Vagina (tissue), 2 donors: Measurements from ENCODE around the gene SNCA. TPM values are rescaled to one million over a fixed set of nuclear protein-coding genes. Genes with fewer than 3 reads are reported as not detected.

Experiments
- DNase-seq, 2 donors: peaks; one replicate each; pipeline ENCODE4 v3.0.0-alpha.2; 2017; ENCODE audit errors: extremely low spot score in 2 of 2
- H3K27ac ChIP-seq: fragments of 200-600 bp; sonication (generic); one replicate; pipeline ENCODE4 v1.5.1; 2019
- H3K27me3 ChIP-seq: fragments of 200-600 bp; sonication (generic); one replicate; pipeline ENCODE4 v1.5.1; 2019
- H3K36me3 ChIP-seq, 2 donors: fragments of 200-600 bp; sonication (generic); one replicate each; pipeline ENCODE4 v1.5.1; 2017 to 2019
- H3K4me1 ChIP-seq: fragments of 200-600 bp; sonication (generic); one replicate; pipeline ENCODE4 v1.5.1; 2019
- H3K4me3 ChIP-seq, 2 donors: fragments of 200-600 bp; sonication (generic); 1 replicate in 1 of 2; 2 replicates in 1 of 2; pipeline ENCODE4 v1.5.1; 2016 to 2019
- H3K9me3 ChIP-seq: fragments of 200-600 bp; sonication (generic); one replicate; pipeline ENCODE4 v1.5.1; 2019
- CTCF ChIP-seq, 3 experiments: fragments of 450-650 bp in 2 of 3; fragments of 200-600 bp in 1 of 3; sonication (generic) in 1 of 3; IDR thresholded peaks; one replicate each; pipeline ENCODE4 v1.5.1; 2017 to 2019; ENCODE audit warnings: antibody characterized with exemption in 3 of 3, mild to moderate bottlenecking in 2 of 3, moderate library complexity in 2 of 3
- POLR2A ChIP-seq, 2 donors: fragments of 450-650 bp; IDR thresholded peaks; one replicate each; pipeline ENCODE4 v1.6.1; 2017; ENCODE audit warnings: antibody characterized with exemption in 2 of 2, mild to moderate bottlenecking in 2 of 2, moderate library complexity in 2 of 2
- POLR2AphosphoS5 ChIP-seq, 2 donors: sonication (generic); formaldehyde crosslinking; IDR thresholded peaks; one replicate each; pipeline ENCODE4 v1.9.0; 2017; ENCODE audit warnings: antibody characterized with exemption in 2 of 2, mild to moderate bottlenecking in 2 of 2, low read depth in 1 of 2; ENCODE audit not compliant: insufficient read depth in 1 of 2
- intact Hi-C: fragments of 100-400 bp; cut with DNase I; formaldehyde crosslinking; loops from one replicate; pipeline ENCODE4 v1.15.1; 2023
- total RNA-seq: library from RNA; depleted of rRNA; stranded (reverse); fragments of >200 nt; gene quantifications from one replicate; pipeline ENCODE4 v1.2.3, GENCODE V29; 2016

The SNCA gene
- 27.3 TPM for total RNA-seq

GRCh38 chr4:89836897-89837384, at the start of gene SNCA:
Gene SNCA, minus strand, starts transcription at chr4:89837161. Its CDS starts 1,494 bp downstream, at chr4:89835667.
- no peaks in the 10 kb centered on the region for H3K4me1 ChIP-seq
- no peaks in the 10 kb centered on the region for H3K9me3 ChIP-seq
- H3K36me3 ChIP-seq: no peaks in the 10 kb centered on the region
- peak within 1 kb of the TSS; percentile 59 for H3K27ac ChIP-seq
- H3K27me3 ChIP-seq: no peaks in the 10 kb centered on the region
- TF ChIP-seq CTCF (IDR thresholded peaks at IDR 0.05) (no peak), POLR2AphosphoS5 (IDR thresholded peaks at IDR 0.05; ENCODE audit: insufficient read depth in 1 of 2, low read depth in 1 of 2) (peak in 1 of 2 donors; percentile 75), POLR2A (IDR thresholded peaks at IDR 0.05) (peak in 1 of 2 donors; percentile 42)
- intact Hi-C loops: no loop called here
- H3K4me3 ChIP-seq: peak within 1 kb of the TSS; percentile 50 to 61
- DNase-seq: peak in 1 of 2 donors; percentile 91

GRCh38 chr4:89879215-89879614, 42.3 kb upstream of the SNCA start:
- TF ChIP-seq POLR2AphosphoS5 (IDR thresholded peaks at IDR 0.05; ENCODE audit: insufficient read depth in 1 of 2, low read depth in 1 of 2) (no peak), CTCF (IDR thresholded peaks at IDR 0.05) (no peak), POLR2A (IDR thresholded peaks at IDR 0.05) (no peak)
- no peaks in the 10 kb centered on the region for H3K36me3 ChIP-seq
- H3K4me1 ChIP-seq: no peaks in the 10 kb centered on the region
- H3K27ac ChIP-seq: no peak overlapping the region
- intact Hi-C loops: no loop called here
- no peak for DNase-seq
- H3K9me3 ChIP-seq: no peaks in the 10 kb centered on the region
- H3K4me3 ChIP-seq: no peak overlapping the region
- H3K27me3 ChIP-seq: no peaks in the 10 kb centered on the region

GRCh38 chr4:89878611-89879010, 41.6 kb upstream of the SNCA start:
- H3K36me3 ChIP-seq: no peaks in the 10 kb centered on the region
- H3K27ac ChIP-seq: no peak overlapping the region
- H3K4me3 ChIP-seq: no peak overlapping the region
- H3K4me1 ChIP-seq: no peaks in the 10 kb centered on the region
- intact Hi-C loops: no loop called here
- H3K27me3 ChIP-seq: no peaks in the 10 kb centered on the region
- no peak for TF ChIP-seq CTCF (IDR thresholded peaks at IDR 0.05)
- TF ChIP-seq POLR2A (IDR thresholded peaks at IDR 0.05): no peak
- TF ChIP-seq POLR2AphosphoS5 (IDR thresholded peaks at IDR 0.05; ENCODE audit: insufficient read depth in 1 of 2, low read depth in 1 of 2): no peak
- no peaks in the 10 kb centered on the region for H3K9me3 ChIP-seq
- no peak for DNase-seq

- no peak for DNase-seq
- no peaks in the 10 kb centered on the region for H3K36me3 ChIP-seq
- no peaks in the 10 kb centered on the region for H3K9me3 ChIP-seq
- no peak overlapping the region for H3K27ac ChIP-seq
- no peak for TF ChIP-seq POLR2AphosphoS5 (IDR thresholded peaks at IDR 0.05; ENCODE audit: insufficient read depth in 1 of 2, low read depth in 1 of 2)
- no peak for TF ChIP-seq CTCF (IDR thresholded peaks at IDR 0.05)
- no peak for TF ChIP-seq POLR2A (IDR thresholded peaks at IDR 0.05)
- intact Hi-C loops: no loop called here
- no peak overlapping the region for H3K4me3 ChIP-seq
- no peaks in the 10 kb centered on the region for H3K27me3 ChIP-seq
- no peaks in the 10 kb centered on the region for H3K4me1 ChIP-seq
Measured at GRCh38 chr4:89876548-89876947, 39.6 kb upstream of the SNCA start.

GRCh38 chr4:89871211-89871610, 34.2 kb upstream of the SNCA start:
- TF ChIP-seq POLR2AphosphoS5 (IDR thresholded peaks at IDR 0.05; ENCODE audit: insufficient read depth in 1 of 2, low read depth in 1 of 2) (no peak), POLR2A (IDR thresholded peaks at IDR 0.05) (no peak)

More at GRCh38 chr4:89871211-89871610, 34.2 kb upstream of the SNCA start:
- H3K9me3 ChIP-seq: no peaks in the 10 kb centered on the region
- no peaks in the 10 kb centered on the region for H3K4me1 ChIP-seq
- DNase-seq: no peak
- H3K27ac ChIP-seq: no peak overlapping the region
- H3K36me3 ChIP-seq: no peaks in the 10 kb centered on the region
- H3K4me3 ChIP-seq: no peak overlapping the region
- intact Hi-C loops: no loop called here
- no peaks in the 10 kb centered on the region for H3K27me3 ChIP-seq
